DND-41 (cell line): ENCODE data around the gene NXPE4.
"Not testable (repeated sequence)": the region's sequence is repeated elsewhere in the genome, so short reads cannot be mapped to it uniquely, and the experiment has no call there.

Experiments used
- ATAC-seq: fragments of 200-7000 bp; cut with Tn5 transposase; 3 replicates; pipeline ENCODE4 v1.9.1; 2021; ENCODE audit warnings: low read depth; ENCODE audit not compliant: insufficient read depth
- DNase-seq: peaks from one replicate; pipeline ENCODE4 v3.0.0-alpha.2; 2020
- H2AFZ ChIP-seq: 2 replicates; pipeline ENCODE4 v1.6.0; 2012; ENCODE audit warnings: low read depth, low read length
- H3K27ac ChIP-seq: 2 replicates; pipeline ENCODE4 v1.5.1; 2012; ENCODE audit warnings: low read length, inconsistent platforms
- H3K27me3 ChIP-seq: fragments of 200-600 bp; sonication (generic); 2 replicates; pipeline ENCODE4 v1.6.0; 2012; ENCODE audit warnings: low read length, mild to moderate bottlenecking, inconsistent platforms; ENCODE audit not compliant: insufficient read depth, poor library complexity
- H3K36me3 ChIP-seq: 2 replicates; pipeline ENCODE4 v1.5.1; 2012; ENCODE audit warnings: low read length, inconsistent platforms; ENCODE audit not compliant: insufficient read depth
- H3K4me1 ChIP-seq: 2 replicates; pipeline ENCODE4 v1.5.1; 2012; ENCODE audit warnings: mild to moderate bottlenecking, low read length; ENCODE audit not compliant: insufficient read depth
- H3K4me2 ChIP-seq: 2 replicates; pipeline ENCODE4 v1.6.0; 2012; ENCODE audit warnings: mild to moderate bottlenecking, moderate library complexity, low read length, inconsistent platforms; ENCODE audit not compliant: insufficient read depth
- H3K4me3 ChIP-seq, 2 experiments: fragments of 200-600 bp in 1 of 2; shearing (Covaris generic) in 1 of 2; 2 replicates each; pipeline ENCODE4 v1.5.1; 2012 to 2016; ENCODE audit warnings: inconsistent platforms in 2 of 2, low read length in 2 of 2, mild to moderate bottlenecking in 2 of 2, low read depth in 1 of 2, moderate library complexity in 1 of 2
- H3K79me2 ChIP-seq: 2 replicates; pipeline ENCODE4 v1.6.0; 2012; ENCODE audit warnings: low read length, inconsistent platforms; ENCODE audit not compliant: insufficient read depth
- H3K9ac ChIP-seq: 2 replicates; pipeline ENCODE4 v1.6.0; 2012; ENCODE audit warnings: low read depth, mild to moderate bottlenecking, inconsistent platforms, low read length, moderate library complexity
- H3K9me3 ChIP-seq: 2 replicates; pipeline ENCODE4 v1.5.1; 2012; ENCODE audit warnings: low read length, moderate library complexity, mild to moderate bottlenecking, inconsistent platforms; ENCODE audit not compliant: insufficient read depth, severe bottlenecking
- H4K20me1 ChIP-seq: 2 replicates; pipeline ENCODE4 v1.6.0; 2012; ENCODE audit warnings: low read length; ENCODE audit not compliant: insufficient read depth
- CTCF ChIP-seq: IDR thresholded peaks from 2 replicates; pipeline ENCODE4 v1.5.1; 2012; ENCODE audit warnings: borderline replicate concordance, low read length, moderate library complexity, mild to moderate bottlenecking; ENCODE audit not compliant: poor library complexity, severe bottlenecking; ENCODE audit errors: extremely low read depth
- EZH2 ChIP-seq: IDR thresholded peaks from 3 replicates; pipeline ENCODE4 v1.6.1; 2012; ENCODE audit warnings: borderline replicate concordance, low read depth, mild to moderate bottlenecking, moderate library complexity, low read length, inconsistent platforms; ENCODE audit not compliant: severe bottlenecking

The NXPE4 gene

GRCh38 chr11:114615448-114616361 lies 20.1 kb upstream of the NXPE4 start:
- H3K27ac ChIP-seq = no peak overlapping the region
- no peaks in the 10 kb centered on the region for H4K20me1 ChIP-seq
- no peaks in the 10 kb centered on the region for H3K36me3 ChIP-seq
- TF ChIP-seq EZH2 = no peak
- TF ChIP-seq CTCF = no peak
- no peak overlapping the region for H3K9ac ChIP-seq
- H2AFZ ChIP-seq = no peak overlapping the region
- ATAC-seq (no peak), DNase-seq (no peak)
- H3K4me3 ChIP-seq = no peak overlapping the region
- H3K79me2 ChIP-seq = no peaks in the 10 kb centered on the region
- H3K9me3 ChIP-seq = peaks cover 63% of the 10 kb centered on the region
- H3K27me3 ChIP-seq = no peaks in the 10 kb centered on the region
- no peak overlapping the region for H3K4me2 ChIP-seq
- no peaks in the 10 kb centered on the region for H3K4me1 ChIP-seq

- Histone ChIP-seq H4K20me1 (no peaks in the 10 kb centered on the region), H3K79me2 (no peaks in the 10 kb centered on the region), H3K36me3 (no peaks in the 10 kb centered on the region), H3K27me3 (no peaks in the 10 kb centered on the region), H3K4me1 (no peaks in the 10 kb centered on the region), H3K9ac (no peak overlapping the region), H2AFZ (no peak overlapping the region), H3K4me3 (no peak overlapping the region), H3K9me3 (peaks cover 66% of the 10 kb centered on the region), H3K4me2 (no peak overlapping the region), H3K27ac (no peak overlapping the region)
- TF ChIP-seq CTCF = no peak
- DNase-seq (no peak), ATAC-seq (no peak)
These were observed 18.6 kb upstream of the NXPE4 start for GRCh38 chr11:114614127-114614720.

GRCh38 chr11:114613094-114613493 lies 17.5 kb upstream of the NXPE4 start:
- not testable (repeated sequence) for H3K79me2 ChIP-seq, H3K27me3 ChIP-seq, H3K9ac ChIP-seq, H3K4me2 ChIP-seq, H4K20me1 ChIP-seq, H3K4me1 ChIP-seq, H3K4me3 ChIP-seq, DNase-seq, H3K27ac ChIP-seq, H2AFZ ChIP-seq, ATAC-seq, H3K36me3 ChIP-seq
- peaks cover 64% of the 10 kb centered on the region for H3K9me3 ChIP-seq

GRCh38 chr11:114612686-114613085 lies 17.1 kb upstream of the NXPE4 start:
- DNase-seq = no peak
- no peak overlapping the region for H3K4me2 ChIP-seq

GRCh38 chr11:114612199-114612598 lies 16.6 kb upstream of the NXPE4 start:
- H3K9me3 ChIP-seq = peaks cover 64% of the 10 kb centered on the region
- DNase-seq, H2AFZ ChIP-seq, H3K4me2 ChIP-seq, H3K27ac ChIP-seq, H3K9ac ChIP-seq, H3K79me2 ChIP-seq, H3K27me3 ChIP-seq, H3K4me3 ChIP-seq, H3K4me1 ChIP-seq, H3K36me3 ChIP-seq, H4K20me1 ChIP-seq, ATAC-seq: not testable (repeated sequence)

More at GRCh38 chr11:114612686-114613085, 17.1 kb upstream of the NXPE4 start:
- no peak overlapping the region for H3K9ac ChIP-seq
- H2AFZ ChIP-seq = no peak overlapping the region
- no peaks in the 10 kb centered on the region for H3K79me2 ChIP-seq
- TF ChIP-seq EZH2 = no peak
- no peak for TF ChIP-seq CTCF
- no peak overlapping the region for H3K27ac ChIP-seq
- no peaks in the 10 kb centered on the region for H3K27me3 ChIP-seq
- no peaks in the 10 kb centered on the region for H4K20me1 ChIP-seq
- H3K36me3 ChIP-seq = no peaks in the 10 kb centered on the region
- no peak for ATAC-seq
- no peaks in the 10 kb centered on the region for H3K4me1 ChIP-seq
- peaks cover 64% of the 10 kb centered on the region for H3K9me3 ChIP-seq
- no peak overlapping the region for H3K4me3 ChIP-seq
